Stimulated activated CD4-positive, alpha-beta T cell treated with anti-CD3 and anti-CD28 coated beads, Interleukin-15, amount 100 ng/mL, for 48 hours (primary cell): Measurements from ENCODE around the gene BST2.
"Not testable (repeated sequence)": the region's sequence is repeated elsewhere in the genome, so short reads cannot be mapped to it uniquely, and the experiment has no call there.

Experiments used
- DNase-seq, 2 donors: peaks; one replicate each; pipeline ENCODE4 v3.0.0-alpha.2; 2020; ENCODE audit warnings: low read depth in 2 of 2

Gene BST2

GRCh38 chr19:17389957-17390664, 15.3 kb downstream of the BST2 start:
- no peak for DNase-seq

- no peak for DNase-seq
These were observed 16.1 kb downstream of the BST2 start for GRCh38 chr19:17389288-17389687.

GRCh38 chr19:17385878-17386611, 19.4 kb downstream of the BST2 start:
- peak in 1 of 2 donors; percentile 57 for DNase-seq

- DNase-seq, result no peak
These were observed 24.8 kb downstream of the BST2 start for GRCh38 chr19:17380426-17381138.

GRCh38 chr19:17379221-17379631, 26.2 kb downstream of the BST2 start:
- DNase-seq, result no peak

GRCh38 chr19:17378271-17378670, 27.2 kb downstream of the BST2 start:
- DNase-seq, result no peak

- no peak for DNase-seq
These were observed 28.4 kb downstream of the BST2 start, which contains the start of gene PLVAP for GRCh38 chr19:17376935-17377600. PLVAP (minus strand) TSS chr19:17377342; CDS start chr19:17377288, 54 bp downstream.

- no peak for DNase-seq
These were observed 35.3 kb downstream of the BST2 start for GRCh38 chr19:17370026-17370587.

- DNase-seq, result no peak
These were observed 40.1 kb downstream of the BST2 start for GRCh38 chr19:17365361-17365760.

- DNase-seq, result not testable (repeated sequence)
These were observed 41.4 kb downstream of the BST2 start for GRCh38 chr19:17363852-17364605.

GRCh38 chr19:17359905-17360800, 45.3 kb downstream of the BST2 start:
- no peak for DNase-seq

GRCh38 chr19:17358395-17358794, 47.0 kb downstream of the BST2 start:
- DNase-seq, result no peak

GRCh38 chr19:17357724-17358123, 47.7 kb downstream of the BST2 start:
- DNase-seq, result no peak

- no peak for DNase-seq
These were observed 48.3 kb downstream of the BST2 start for GRCh38 chr19:17357078-17357666.

GRCh38 chr19:17353386-17353785, 52.0 kb downstream of the BST2 start:
- no peak for DNase-seq
